ENCODE measurements around the gene FCAR.

DNA sequence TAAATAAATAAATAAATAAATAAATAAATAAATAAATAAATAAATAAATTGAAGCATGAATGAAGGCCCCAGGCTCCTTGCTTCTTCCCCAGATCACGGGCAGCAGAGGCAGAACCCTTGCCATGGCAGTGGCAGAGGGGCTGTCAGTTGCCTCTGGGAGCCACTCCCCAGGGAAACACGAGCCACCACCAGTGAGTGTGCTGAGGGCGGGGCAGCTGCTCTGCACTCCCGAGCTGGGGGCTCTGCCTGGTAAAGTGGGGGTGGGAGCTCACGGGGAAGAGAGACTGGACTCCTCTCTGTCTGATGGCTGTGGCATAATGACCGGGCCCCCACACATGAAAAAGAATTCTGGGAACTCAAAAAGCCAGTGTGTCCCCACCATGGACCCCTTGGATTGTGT is 7.8 kb downstream of the FCAR start:
- no peak for TF ChIP-seq CTCF (conservative IDR thresholded peaks at IDR 0.05)
- TF ChIP-seq EZH2 (IDR thresholded peaks at IDR 0.05; ENCODE audit: low read depth): no peak

Measured in PC-9 (cell line).